Stimulated activated CD4-positive, alpha-beta T cell treated with anti-CD3 and anti-CD28 coated beads, Interleukin-15, amount 100 ng/mL, for 48 hours (primary cell): Measurements from ENCODE around the gene NLK.
"Not testable (repeated sequence)": the region's sequence is repeated elsewhere in the genome, so short reads cannot be mapped to it uniquely, and the experiment has no call there.

Experiments
- DNase-seq, 2 donors: peaks; one replicate each; pipeline ENCODE4 v3.0.0-alpha.2; 2020; ENCODE audit warnings: low read depth in 2 of 2

Gene NLK

GRCh38 chr17:28231624-28232023 is 189.1 kb downstream of the NLK start:
- DNase-seq = not testable (repeated sequence)

GRCh38 chr17:28232966-28233870 is 190.7 kb downstream of the NLK start:
- not testable (repeated sequence) for DNase-seq

- not testable (repeated sequence) for DNase-seq
Observed at GRCh38 chr17:28233872-28234856, 191.7 kb downstream of the NLK start.

- DNase-seq = not testable (repeated sequence)
Observed at GRCh38 chr17:28235066-28235700, 192.7 kb downstream of the NLK start.

- not testable (repeated sequence) for DNase-seq
Observed at GRCh38 chr17:28236033-28236653, 193.7 kb downstream of the NLK start.

- not testable (repeated sequence) for DNase-seq
Observed at GRCh38 chr17:28238547-28239270, 196.2 kb downstream of the NLK start.

- DNase-seq = no peak
Observed at GRCh38 chr17:28239271-28239624, 196.8 kb downstream of the NLK start.

GRCh38 chr17:28240688-28241340 is 198.3 kb downstream of the NLK start:
- DNase-seq = no peak

- DNase-seq = no peak
Observed at GRCh38 chr17:28242791-28243190, 200.3 kb downstream of the NLK start.

GRCh38 chr17:28243268-28243667 is 200.8 kb downstream of the NLK start:
- not testable (repeated sequence) for DNase-seq

GRCh38 chr17:28244446-28244845 is 202.0 kb downstream of the NLK start:
- DNase-seq = no peak
